ENCODE results near the gene NLRC5.

DNA sequence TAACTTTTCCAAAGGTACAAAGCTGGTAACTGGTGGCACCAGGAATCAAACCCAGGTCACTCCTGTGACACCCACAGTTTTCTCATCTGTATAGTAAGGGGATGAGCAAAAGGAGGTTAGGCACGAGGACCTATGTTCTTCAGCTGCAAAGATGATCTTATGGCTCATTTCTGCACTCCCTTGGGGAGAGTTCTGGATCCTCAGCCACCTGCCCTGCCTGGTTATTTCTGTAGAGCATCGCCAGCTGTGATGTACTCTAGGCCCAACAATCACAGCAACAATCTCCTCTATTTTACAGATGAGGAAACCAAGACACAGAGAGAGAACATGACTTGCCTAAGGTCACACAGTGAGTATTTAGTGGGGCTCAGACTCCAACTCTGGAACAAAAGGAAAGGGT is 97.6 kb downstream of the NLRC5 start:
- TF ChIP-seq, protein P1, sequence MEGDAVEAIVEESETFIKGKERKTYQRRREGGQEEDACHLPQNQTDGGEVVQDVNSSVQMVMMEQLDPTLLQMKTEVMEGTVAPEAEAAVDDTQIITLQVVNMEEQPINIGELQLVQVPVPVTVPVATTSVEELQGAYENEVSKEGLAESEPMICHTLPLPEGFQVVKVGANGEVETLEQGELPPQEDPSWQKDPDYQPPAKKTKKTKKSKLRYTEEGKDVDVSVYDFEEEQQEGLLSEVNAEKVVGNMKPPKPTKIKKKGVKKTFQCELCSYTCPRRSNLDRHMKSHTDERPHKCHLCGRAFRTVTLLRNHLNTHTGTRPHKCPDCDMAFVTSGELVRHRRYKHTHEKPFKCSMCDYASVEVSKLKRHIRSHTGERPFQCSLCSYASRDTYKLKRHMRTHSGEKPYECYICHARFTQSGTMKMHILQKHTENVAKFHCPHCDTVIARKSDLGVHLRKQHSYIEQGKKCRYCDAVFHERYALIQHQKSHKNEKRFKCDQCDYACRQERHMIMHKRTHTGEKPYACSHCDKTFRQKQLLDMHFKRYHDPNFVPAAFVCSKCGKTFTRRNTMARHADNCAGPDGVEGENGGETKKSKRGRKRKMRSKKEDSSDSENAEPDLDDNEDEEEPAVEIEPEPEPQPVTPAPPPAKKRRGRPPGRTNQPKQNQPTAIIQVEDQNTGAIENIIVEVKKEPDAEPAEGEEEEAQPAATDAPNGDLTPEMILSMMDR (IDR thresholded peaks at IDR 0.05), result no peak
- TF ChIP-seq POLR2A (IDR thresholded peaks at IDR 0.05), result no peak
- TF ChIP-seq EP300 (IDR thresholded peaks at IDR 0.05), result no peak

All from tibial nerve (tissue), 4 donors.